ENCODE results near the gene LINGO3. TPM values are rescaled to one million over a fixed set of nuclear protein-coding genes. Genes with fewer than 3 reads are reported as not detected.

LINGO3 gene
- total RNA-seq, 1 donor from 2014 or later, result 0.26 TPM

- intact Hi-C loops (cut with micrococcal nuclease), result no loop called here
- Mint-ChIP-seq H3K4me1 (peaks cover 3% of the 10 kb centered on the region), H3K9me3 (peaks cover 8% of the 10 kb centered on the region), H3K4me3 (no peak overlapping the region), H3K27me3 (peaks cover 39% of the 10 kb centered on the region), H3K36me3 (ENCODE audit: low read depth) (no peaks in the 10 kb centered on the region), H3K27ac (no peak overlapping the region)
- DNase-seq, result no peak
Measured at GRCh38 chr19:2312820-2313501, 5.0 kb upstream of the LINGO3 start.

GRCh38 chr19:2311093-2311492 is 3.1 kb upstream of the LINGO3 start:
- intact Hi-C loops (cut with micrococcal nuclease), result no loop called here
- peaks cover 8% of the 10 kb centered on the region for H3K9me3 Mint-ChIP-seq
- H3K36me3 Mint-ChIP-seq (ENCODE audit: low read depth), result no peaks in the 10 kb centered on the region
- no peak for DNase-seq
- no peak overlapping the region for H3K27ac Mint-ChIP-seq
- peaks cover 3% of the 10 kb centered on the region for H3K4me1 Mint-ChIP-seq
- H3K4me3 Mint-ChIP-seq, result no peak overlapping the region
- peaks cover 48% of the 10 kb centered on the region for H3K27me3 Mint-ChIP-seq

- Mint-ChIP-seq H3K27ac (no peak overlapping the region), H3K36me3 (ENCODE audit: low read depth) (no peaks in the 10 kb centered on the region), H3K4me3 (no peak overlapping the region), H3K9me3 (peaks cover 4% of the 10 kb centered on the region), H3K27me3 (peaks cover 52% of the 10 kb centered on the region), H3K4me1 (peaks cover 3% of the 10 kb centered on the region)
- DNase-seq, result no peak
- intact Hi-C loops (cut with micrococcal nuclease), result no loop called here
Measured at GRCh38 chr19:2309734-2310362, 1.9 kb upstream of the LINGO3 start.

- H3K36me3 Mint-ChIP-seq (ENCODE audit: low read depth), result peaks cover 4% of the 10 kb centered on the region
- no peak for DNase-seq
- no peak overlapping the region for H3K4me3 Mint-ChIP-seq
- no peaks in the 10 kb centered on the region for H3K9me3 Mint-ChIP-seq
- H3K27ac Mint-ChIP-seq, result no peak overlapping the region
- peaks cover 58% of the 10 kb centered on the region for H3K27me3 Mint-ChIP-seq
- intact Hi-C loops (cut with micrococcal nuclease), result no loop called here
- H3K4me1 Mint-ChIP-seq, result peaks cover 7% of the 10 kb centered on the region
Measured at GRCh38 chr19:2307518-2308012, 389 bp downstream of the LINGO3 start.

- intact Hi-C loops (cut with micrococcal nuclease), result no loop called here
- H3K4me3 Mint-ChIP-seq, result no peak overlapping the region
- DNase-seq, result no peak
- H3K27me3 Mint-ChIP-seq, result peaks cover 57% of the 10 kb centered on the region
- H3K36me3 Mint-ChIP-seq (ENCODE audit: low read depth), result peaks cover 4% of the 10 kb centered on the region
- no peak overlapping the region for H3K27ac Mint-ChIP-seq
- H3K4me1 Mint-ChIP-seq, result peaks cover 7% of the 10 kb centered on the region
- H3K9me3 Mint-ChIP-seq, result no peaks in the 10 kb centered on the region
Measured at GRCh38 chr19:2306971-2307370, 983 bp downstream of the LINGO3 start.

GRCh38 chr19:2306281-2306806 is 1.6 kb downstream of the LINGO3 start:
- Mint-ChIP-seq H3K9me3 (no peaks in the 10 kb centered on the region), H3K27me3 (peaks cover 60% of the 10 kb centered on the region), H3K4me1 (peaks cover 7% of the 10 kb centered on the region), H3K4me3 (no peak overlapping the region), H3K27ac (no peak overlapping the region), H3K36me3 (ENCODE audit: low read depth) (peaks cover 4% of the 10 kb centered on the region)
- DNase-seq, result no peak
- intact Hi-C loops (cut with micrococcal nuclease), result no loop called here

- no peak for DNase-seq
- Mint-ChIP-seq H3K27ac (no peak overlapping the region), H3K9me3 (no peaks in the 10 kb centered on the region), H3K27me3 (peaks cover 64% of the 10 kb centered on the region), H3K4me3 (no peak overlapping the region), H3K36me3 (ENCODE audit: low read depth) (peaks cover 4% of the 10 kb centered on the region), H3K4me1 (peaks cover 7% of the 10 kb centered on the region)
- intact Hi-C loops (cut with micrococcal nuclease), result no loop called here
Measured at GRCh38 chr19:2305452-2306280, 2.3 kb downstream of the LINGO3 start.

GRCh38 chr19:2303211-2303798 is 4.6 kb downstream of the LINGO3 start:
- H3K4me3 Mint-ChIP-seq, result no peak overlapping the region
- peaks cover 45% of the 10 kb centered on the region for H3K27me3 Mint-ChIP-seq
- H3K27ac Mint-ChIP-seq, result no peak overlapping the region
- intact Hi-C loops (cut with micrococcal nuclease), result no loop called here
- H3K4me1 Mint-ChIP-seq, result peaks cover 4% of the 10 kb centered on the region
- DNase-seq, result no peak
- H3K36me3 Mint-ChIP-seq (ENCODE audit: low read depth), result peaks cover 4% of the 10 kb centered on the region
- H3K9me3 Mint-ChIP-seq, result no peaks in the 10 kb centered on the region

- no peaks in the 10 kb centered on the region for H3K9me3 Mint-ChIP-seq
- intact Hi-C loops (cut with micrococcal nuclease), result no loop called here
- peaks cover 4% of the 10 kb centered on the region for H3K36me3 Mint-ChIP-seq (ENCODE audit: low read depth)
- no peak overlapping the region for H3K27ac Mint-ChIP-seq
- H3K4me3 Mint-ChIP-seq, result no peak overlapping the region
- peaks cover 44% of the 10 kb centered on the region for H3K27me3 Mint-ChIP-seq
- DNase-seq, result no peak
- peaks cover 3% of the 10 kb centered on the region for H3K4me1 Mint-ChIP-seq
Measured at GRCh38 chr19:2302319-2303210, 5.4 kb downstream of the LINGO3 start.

- Mint-ChIP-seq H3K27ac (no peak overlapping the region), H3K9me3 (no peaks in the 10 kb centered on the region), H3K4me3 (no peak overlapping the region), H3K4me1 (peaks cover 3% of the 10 kb centered on the region), H3K36me3 (ENCODE audit: low read depth) (peaks cover 4% of the 10 kb centered on the region), H3K27me3 (peaks cover 30% of the 10 kb centered on the region)
- DNase-seq, result no peak
- intact Hi-C loops (cut with micrococcal nuclease), result no loop called here
Measured at GRCh38 chr19:2300533-2300932, 7.4 kb downstream of the LINGO3 start.

- H3K27me3 Mint-ChIP-seq, result peaks cover 2% of the 10 kb centered on the region
- peaks cover 6% of the 10 kb centered on the region for H3K4me1 Mint-ChIP-seq
- intact Hi-C loops (cut with micrococcal nuclease), result no loop called here
- no peak overlapping the region for H3K27ac Mint-ChIP-seq
- no peak overlapping the region for H3K4me3 Mint-ChIP-seq
- peaks cover 13% of the 10 kb centered on the region for H3K36me3 Mint-ChIP-seq (ENCODE audit: low read depth)
- DNase-seq, result no peak
- no peaks in the 10 kb centered on the region for H3K9me3 Mint-ChIP-seq
Measured at GRCh38 chr19:2296141-2296540, 11.8 kb downstream of the LINGO3 start.

- intact Hi-C loops (cut with micrococcal nuclease), result no loop called here
- peaks cover 6% of the 10 kb centered on the region for H3K4me1 Mint-ChIP-seq
- DNase-seq, result no peak
- no peaks in the 10 kb centered on the region for H3K27me3 Mint-ChIP-seq
- peaks cover 13% of the 10 kb centered on the region for H3K36me3 Mint-ChIP-seq (ENCODE audit: low read depth)
- H3K4me3 Mint-ChIP-seq, result no peak overlapping the region
- no peaks in the 10 kb centered on the region for H3K9me3 Mint-ChIP-seq
- no peak overlapping the region for H3K27ac Mint-ChIP-seq
Measured at GRCh38 chr19:2294687-2295335, 13.1 kb downstream of the LINGO3 start.
